Astrocyte (in vitro differentiated cells and primary cell): Measurements from ENCODE around the gene DLD.

Experiments used
- EZH2 ChIP-seq: IDR thresholded peaks from 2 replicates; pipeline ENCODE4 v1.6.1; 2012; ENCODE audit warnings: mild to moderate bottlenecking, low read length, inconsistent platforms; ENCODE audit not compliant: insufficient read depth
- TF ChIP-seq, protein P1 (sequence below): IDR thresholded peaks from 2 replicates; pipeline ENCODE4 v1.5.1; 2011; ENCODE audit warnings: low read depth, mild to moderate bottlenecking, inconsistent platforms, low read length, moderate library complexity; ENCODE audit not compliant: insufficient read depth

GRCh38 chr7:107932805-107933204, 41.8 kb downstream of the DLD start:
- TF ChIP-seq, protein P1, sequence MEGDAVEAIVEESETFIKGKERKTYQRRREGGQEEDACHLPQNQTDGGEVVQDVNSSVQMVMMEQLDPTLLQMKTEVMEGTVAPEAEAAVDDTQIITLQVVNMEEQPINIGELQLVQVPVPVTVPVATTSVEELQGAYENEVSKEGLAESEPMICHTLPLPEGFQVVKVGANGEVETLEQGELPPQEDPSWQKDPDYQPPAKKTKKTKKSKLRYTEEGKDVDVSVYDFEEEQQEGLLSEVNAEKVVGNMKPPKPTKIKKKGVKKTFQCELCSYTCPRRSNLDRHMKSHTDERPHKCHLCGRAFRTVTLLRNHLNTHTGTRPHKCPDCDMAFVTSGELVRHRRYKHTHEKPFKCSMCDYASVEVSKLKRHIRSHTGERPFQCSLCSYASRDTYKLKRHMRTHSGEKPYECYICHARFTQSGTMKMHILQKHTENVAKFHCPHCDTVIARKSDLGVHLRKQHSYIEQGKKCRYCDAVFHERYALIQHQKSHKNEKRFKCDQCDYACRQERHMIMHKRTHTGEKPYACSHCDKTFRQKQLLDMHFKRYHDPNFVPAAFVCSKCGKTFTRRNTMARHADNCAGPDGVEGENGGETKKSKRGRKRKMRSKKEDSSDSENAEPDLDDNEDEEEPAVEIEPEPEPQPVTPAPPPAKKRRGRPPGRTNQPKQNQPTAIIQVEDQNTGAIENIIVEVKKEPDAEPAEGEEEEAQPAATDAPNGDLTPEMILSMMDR, result no peak
- no peak for TF ChIP-seq EZH2
